ENCODE results near the gene PLPPR4. TPM values are rescaled to one million over a fixed set of nuclear protein-coding genes. Genes with fewer than 3 reads are reported as not detected.

Gene PLPPR4
- total RNA-seq, 4 donors from 2014 or later = 0.15 to 1.1 (median 0.70) TPM

GRCh38 chr1:99297923-99298322 is 33.6 kb downstream of the PLPPR4 start:
- no peak for DNase-seq
- intact Hi-C loops (cut with DNase I) = no loop called here
- Histone ChIP-seq H3K27me3 (no peaks in the 10 kb centered on the region), H3K36me3 (no peaks in the 10 kb centered on the region), H3K4me3 (no peak overlapping the region), H3K9me3 (no peaks in the 10 kb centered on the region), H3K4me1 (no peaks in the 10 kb centered on the region), H3K27ac (no peak overlapping the region)
- TF ChIP-seq POLR2A (IDR thresholded peaks at IDR 0.05) = no peak
- no peak for TF ChIP-seq CTCF (IDR thresholded peaks at IDR 0.05)
- 84 to 87% methylated on average over 2 of the region's 2 CpGs for WGBS, 2 donors

- no peak for DNase-seq
- H3K4me3 ChIP-seq = no peak overlapping the region
- intact Hi-C loops (cut with DNase I) = no loop called here
Measured at GRCh38 chr1:99304725-99305282, 40.5 kb downstream of the PLPPR4 start.

GRCh38 chr1:99305626-99306025 is 41.3 kb downstream of the PLPPR4 start:
- H3K27ac ChIP-seq = no peak overlapping the region
- H3K9me3 ChIP-seq = no peaks in the 10 kb centered on the region
- no peak for TF ChIP-seq POLR2A (IDR thresholded peaks at IDR 0.05)
- no peak for TF ChIP-seq CTCF (IDR thresholded peaks at IDR 0.05)
- no peak overlapping the region for H3K4me3 ChIP-seq
- WGBS, 2 donors = 71 to 79% methylated on average over 7 of the region's 7 CpGs
- no peaks in the 10 kb centered on the region for H3K27me3 ChIP-seq
- no peaks in the 10 kb centered on the region for H3K36me3 ChIP-seq
- intact Hi-C loops (cut with DNase I) = no loop called here
- no peaks in the 10 kb centered on the region for H3K4me1 ChIP-seq
- no peak for DNase-seq

More at GRCh38 chr1:99304725-99305282, 40.5 kb downstream of the PLPPR4 start:
- WGBS, 2 donors = 85% methylated on average over 5 of the region's 5 CpGs
- Histone ChIP-seq H3K27me3 (no peaks in the 10 kb centered on the region), H3K9me3 (no peaks in the 10 kb centered on the region), H3K4me1 (no peaks in the 10 kb centered on the region), H3K36me3 (no peaks in the 10 kb centered on the region), H3K27ac (no peak overlapping the region)
- TF ChIP-seq POLR2A (IDR thresholded peaks at IDR 0.05) (no peak), CTCF (IDR thresholded peaks at IDR 0.05) (no peak)

GRCh38 chr1:99306056-99306455 is 41.8 kb downstream of the PLPPR4 start:
- TF ChIP-seq POLR2A (IDR thresholded peaks at IDR 0.05) (no peak), CTCF (IDR thresholded peaks at IDR 0.05) (no peak)
- WGBS, 2 donors = 73 to 85% methylated on average over 3 to 4 of the region's 7 CpGs
- no peak for DNase-seq
- H3K27ac ChIP-seq = no peak overlapping the region
- no peaks in the 10 kb centered on the region for H3K9me3 ChIP-seq
- no peaks in the 10 kb centered on the region for H3K4me1 ChIP-seq
- H3K36me3 ChIP-seq = no peaks in the 10 kb centered on the region
- H3K27me3 ChIP-seq = no peaks in the 10 kb centered on the region
- intact Hi-C loops (cut with DNase I) = no loop called here
- H3K4me3 ChIP-seq = no peak overlapping the region

- Histone ChIP-seq H3K27ac (no peak overlapping the region), H3K9me3 (no peaks in the 10 kb centered on the region), H3K4me3 (no peak overlapping the region), H3K4me1 (no peaks in the 10 kb centered on the region), H3K36me3 (no peaks in the 10 kb centered on the region), H3K27me3 (no peaks in the 10 kb centered on the region)
- TF ChIP-seq CTCF (IDR thresholded peaks at IDR 0.05) = no peak
- TF ChIP-seq POLR2A (IDR thresholded peaks at IDR 0.05) = no peak
- intact Hi-C loops (cut with DNase I) = no loop called here
- WGBS, 2 donors = 89 to 93% methylated on average over 13 to 15 of the region's 15 CpGs
- DNase-seq = no peak
Measured at GRCh38 chr1:99306644-99307043, 42.4 kb downstream of the PLPPR4 start.

All from esophagus squamous epithelium (tissue), 5 donors.